ENCODE data around the gene SRRM5. TPM values are rescaled to one million over a fixed set of nuclear protein-coding genes. Genes with fewer than 3 reads are reported as not detected.

SRRM5 gene
- total and polyA plus RNA-seq, 8 donors, result 0.06 to 1.3 (median 0.26) TPM; not detected in 2

GRCh38 chr19:43656436-43656835 lies 44.5 kb downstream of the SRRM5 start:
- FAIRE-seq, result no peak
- TF ChIP-seq, protein P1, sequence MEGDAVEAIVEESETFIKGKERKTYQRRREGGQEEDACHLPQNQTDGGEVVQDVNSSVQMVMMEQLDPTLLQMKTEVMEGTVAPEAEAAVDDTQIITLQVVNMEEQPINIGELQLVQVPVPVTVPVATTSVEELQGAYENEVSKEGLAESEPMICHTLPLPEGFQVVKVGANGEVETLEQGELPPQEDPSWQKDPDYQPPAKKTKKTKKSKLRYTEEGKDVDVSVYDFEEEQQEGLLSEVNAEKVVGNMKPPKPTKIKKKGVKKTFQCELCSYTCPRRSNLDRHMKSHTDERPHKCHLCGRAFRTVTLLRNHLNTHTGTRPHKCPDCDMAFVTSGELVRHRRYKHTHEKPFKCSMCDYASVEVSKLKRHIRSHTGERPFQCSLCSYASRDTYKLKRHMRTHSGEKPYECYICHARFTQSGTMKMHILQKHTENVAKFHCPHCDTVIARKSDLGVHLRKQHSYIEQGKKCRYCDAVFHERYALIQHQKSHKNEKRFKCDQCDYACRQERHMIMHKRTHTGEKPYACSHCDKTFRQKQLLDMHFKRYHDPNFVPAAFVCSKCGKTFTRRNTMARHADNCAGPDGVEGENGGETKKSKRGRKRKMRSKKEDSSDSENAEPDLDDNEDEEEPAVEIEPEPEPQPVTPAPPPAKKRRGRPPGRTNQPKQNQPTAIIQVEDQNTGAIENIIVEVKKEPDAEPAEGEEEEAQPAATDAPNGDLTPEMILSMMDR (IDR thresholded peaks at IDR 0.05), result no peak

GRCh38 chr19:43658001-43658400 lies 46.1 kb downstream of the SRRM5 start:
- no peaks in the 10 kb centered on the region for H3K4me1 ChIP-seq
- no peaks in the 10 kb centered on the region for H3K9me3 ChIP-seq
- no peaks in the 10 kb centered on the region for H3K27me3 ChIP-seq
- intact Hi-C loops (cut with DNase I), result loop anchor here in 1 of 3 donors (10.0 kb wide), 1 partner anchor 213 kb away; no protein-coding TSS in a partner anchor
- no peak overlapping the region for H3K4me3 ChIP-seq
- ATAC-seq (no peak), FAIRE-seq (no peak), DNase-seq (no peak)
- no peaks in the 10 kb centered on the region for H3K36me3 ChIP-seq
- WGBS, 2 donors, result 83 to 91% methylated on average over 2 of the region's 2 CpGs
- TF ChIP-seq, protein P1 (IDR thresholded peaks at IDR 0.05), result no peak
- no peak overlapping the region for H3K27ac ChIP-seq

More at GRCh38 chr19:43656436-43656835, 44.5 kb downstream of the SRRM5 start:
- ATAC-seq, result no peak
- WGBS, 2 donors, result 82 to 83% methylated on average over 2 to 6 of the region's 6 CpGs
- H3K27me3 ChIP-seq, result no peaks in the 10 kb centered on the region
- intact Hi-C loops (cut with DNase I), result loop anchor here in 1 of 3 donors (10.0 kb wide), 1 partner anchor 212 kb away; no protein-coding TSS in a partner anchor
- no peak overlapping the region for H3K27ac ChIP-seq
- no peaks in the 10 kb centered on the region for H3K9me3 ChIP-seq
- no peak overlapping the region for H3K4me3 ChIP-seq
- DNase-seq, result no peak
- H3K4me1 ChIP-seq, result peaks cover 0 to 4% (median 2%) of the 10 kb centered on the region in 3 donors
- H3K36me3 ChIP-seq, result no peaks in the 10 kb centered on the region

DNA sequence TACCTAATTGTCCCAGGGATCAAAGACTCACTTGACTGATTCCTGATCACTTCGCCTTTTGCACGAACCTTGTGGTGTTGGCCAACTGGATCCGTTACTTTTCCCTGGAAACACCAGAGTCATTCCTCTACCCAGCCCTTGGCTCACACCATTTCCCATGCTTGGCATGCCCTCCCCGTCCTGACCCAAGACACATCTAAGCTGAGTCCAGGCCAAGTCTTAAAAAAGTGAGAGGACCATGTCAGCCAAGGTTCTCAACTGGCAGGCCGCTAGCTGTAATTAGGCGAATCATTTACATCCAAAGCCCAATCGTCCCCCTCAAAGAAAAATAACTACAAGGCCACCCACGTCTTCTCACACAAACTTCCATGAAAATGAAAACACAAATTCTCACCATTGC lies 46.6 kb downstream of the SRRM5 start:
- 89 to 90% methylated on average over 8 of the region's 8 CpGs for WGBS, 2 donors
- Histone ChIP-seq H3K36me3 (no peaks in the 10 kb centered on the region), H3K27me3 (no peaks in the 10 kb centered on the region), H3K27ac (no peak overlapping the region), H3K9me3 (no peaks in the 10 kb centered on the region), H3K4me3 (no peak overlapping the region), H3K4me1 (no peaks in the 10 kb centered on the region)
- FAIRE-seq, result no peak
- no peak for ATAC-seq
- no peak for DNase-seq
- intact Hi-C loops (cut with DNase I), result loop anchor here in 1 of 3 donors (10.0 kb wide), 1 partner anchor 214 kb away; no protein-coding TSS in a partner anchor
- TF ChIP-seq, protein P1 (IDR thresholded peaks at IDR 0.05), result no peak

GRCh38 chr19:43660301-43660970 lies 48.5 kb downstream of the SRRM5 start:
- no peak for ATAC-seq
- Histone ChIP-seq H3K4me3 (no peak overlapping the region), H3K27me3 (no peaks in the 10 kb centered on the region), H3K9me3 (no peaks in the 10 kb centered on the region), H3K27ac (no peak overlapping the region), H3K36me3 (no peaks in the 10 kb centered on the region), H3K4me1 (no peaks in the 10 kb centered on the region)
- intact Hi-C loops (cut with DNase I), result loop anchor here in 1 of 3 donors (5.0 kb wide), 1 partner anchor 108 kb away; no protein-coding TSS in a partner anchor
- 75 to 76% methylated on average over 7 of the region's 7 CpGs for WGBS, 2 donors
- no peak for FAIRE-seq
- DNase-seq, result no peak
- TF ChIP-seq, protein P1 (IDR thresholded peaks at IDR 0.05), result no peak

DNA sequence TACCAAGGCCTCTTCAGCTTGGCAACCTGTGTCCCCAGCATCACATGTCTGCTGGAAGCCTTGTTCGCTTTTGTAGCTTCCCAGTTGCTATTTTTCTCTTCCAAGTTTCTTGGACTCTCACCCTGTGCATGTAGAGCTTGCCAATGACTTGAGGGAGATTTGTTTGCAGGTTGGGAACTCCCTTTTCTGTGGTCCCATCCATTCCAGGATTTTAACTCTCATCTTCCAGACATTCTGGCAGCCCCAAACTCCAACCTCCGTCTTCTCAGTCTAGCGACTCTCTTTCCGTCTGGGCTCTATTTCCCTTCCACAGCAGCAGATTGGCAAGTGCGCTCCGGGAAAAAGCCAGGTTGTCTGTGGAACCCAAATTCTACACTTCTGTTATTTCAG lies 49.1 kb downstream of the SRRM5 start:
- no peaks in the 10 kb centered on the region for H3K27me3 ChIP-seq
- TF ChIP-seq, protein P1 (IDR thresholded peaks at IDR 0.05), result no peak
- H3K27ac ChIP-seq, result no peak overlapping the region
- H3K36me3 ChIP-seq, result no peaks in the 10 kb centered on the region
- 86 to 87% methylated on average over 6 of the region's 6 CpGs for WGBS, 2 donors
- DNase-seq (no peak), FAIRE-seq (no peak), ATAC-seq (no peak)
- H3K9me3 ChIP-seq, result no peaks in the 10 kb centered on the region
- no peaks in the 10 kb centered on the region for H3K4me1 ChIP-seq
- no peak overlapping the region for H3K4me3 ChIP-seq
- intact Hi-C loops (cut with DNase I), result loop anchor here in 1 of 3 donors (5.0 kb wide), 1 partner anchor 109 kb away; no protein-coding TSS in a partner anchor

Measured in pancreas (tissue), 10 donors.